Nephron progenitor cell (in vitro differentiated cells): ENCODE measurements around the gene FGF18.
A peak's percentile ranks its signal among the peaks of the same experiment; 100 is the strongest.
"Not testable (repeated sequence)": the region's sequence is repeated elsewhere in the genome, so short reads cannot be mapped to it uniquely, and the experiment has no call there.

Experiments
- DNase-seq: peaks from one replicate; pipeline ENCODE4 v3.0.0; 2021
- H3K27ac Mint-ChIP-seq: 2 replicates; pipeline ENCODE4 v1.8.0; 2021; ENCODE audit warnings: mild to moderate bottlenecking, moderate library complexity, mixed read lengths
- H3K27me3 Mint-ChIP-seq: 2 replicates; pipeline ENCODE4 v1.8.0; 2021; ENCODE audit warnings: mild to moderate bottlenecking, low read depth, mixed read lengths; ENCODE audit not compliant: poor library complexity
- H3K36me3 Mint-ChIP-seq: 2 replicates; pipeline ENCODE4 v1.8.0; 2021; ENCODE audit warnings: low read depth, mixed read lengths
- H3K4me1 Mint-ChIP-seq: 2 replicates; pipeline ENCODE4 v1.8.0; 2021; ENCODE audit warnings: mixed read lengths
- H3K4me3 Mint-ChIP-seq: 2 replicates; pipeline ENCODE4 v1.8.0; 2021; ENCODE audit warnings: mild to moderate bottlenecking, moderate library complexity, mixed read lengths
- H3K9me3 Mint-ChIP-seq: 2 replicates; pipeline ENCODE4 v1.8.0; 2021; ENCODE audit warnings: mild to moderate bottlenecking, moderate library complexity, mixed read lengths
- TF ChIP-seq, protein P1 (sequence below): fragments of 200-600 bp; sonication (generic); IDR thresholded peaks from 2 replicates; pipeline ENCODE4 v1.5.0; 2021; ENCODE audit warnings: antibody characterized with exemption

The FGF18 gene

DNA sequence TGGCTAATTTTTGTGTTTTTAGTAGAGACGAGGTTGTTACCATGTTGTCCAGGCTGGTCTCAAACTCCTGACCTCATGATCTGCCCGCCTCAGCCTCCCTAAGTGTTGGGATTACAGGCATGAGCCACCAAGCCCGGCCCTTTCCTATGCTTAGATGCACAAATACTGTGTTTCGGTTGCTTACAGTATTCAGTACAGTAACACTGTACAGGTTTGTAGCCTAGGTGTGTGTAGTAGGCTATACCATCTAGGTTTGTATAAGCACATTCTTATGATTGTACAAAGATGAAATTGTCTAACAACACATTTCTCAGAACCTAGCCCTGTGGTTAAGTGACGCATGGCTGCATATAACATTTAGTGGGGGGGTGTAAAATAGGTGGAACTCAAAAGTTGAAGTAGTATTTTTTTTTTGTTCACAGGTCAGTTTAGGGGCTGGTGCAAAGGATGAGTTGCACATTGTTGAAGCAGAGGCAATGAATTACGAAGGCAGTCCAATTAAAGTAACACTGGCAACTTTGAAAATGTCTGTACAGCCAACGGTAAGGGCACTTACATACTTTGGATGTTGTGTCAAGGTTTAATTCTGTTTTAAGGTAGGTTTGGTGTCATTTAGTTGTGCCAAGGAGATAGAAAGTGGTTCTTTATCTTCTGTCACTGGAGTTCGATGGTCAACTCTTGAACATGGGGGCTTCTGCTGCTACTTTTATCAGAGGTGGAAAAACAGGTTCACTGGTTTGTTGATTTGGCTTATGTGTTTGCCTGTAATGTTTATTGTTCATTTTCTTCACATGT lies 28.4 kb upstream of the FGF18 start:
- H3K4me3 Mint-ChIP-seq, result peak overlapping the region; percentile 98
- H3K27ac Mint-ChIP-seq, result peak overlapping the region; percentile 87
- no peaks in the 10 kb centered on the region for H3K27me3 Mint-ChIP-seq
- H3K36me3 Mint-ChIP-seq, result peaks cover 72% of the 10 kb centered on the region
- no peaks in the 10 kb centered on the region for H3K9me3 Mint-ChIP-seq
- peaks cover 54% of the 10 kb centered on the region for H3K4me1 Mint-ChIP-seq
- TF ChIP-seq, protein P1, sequence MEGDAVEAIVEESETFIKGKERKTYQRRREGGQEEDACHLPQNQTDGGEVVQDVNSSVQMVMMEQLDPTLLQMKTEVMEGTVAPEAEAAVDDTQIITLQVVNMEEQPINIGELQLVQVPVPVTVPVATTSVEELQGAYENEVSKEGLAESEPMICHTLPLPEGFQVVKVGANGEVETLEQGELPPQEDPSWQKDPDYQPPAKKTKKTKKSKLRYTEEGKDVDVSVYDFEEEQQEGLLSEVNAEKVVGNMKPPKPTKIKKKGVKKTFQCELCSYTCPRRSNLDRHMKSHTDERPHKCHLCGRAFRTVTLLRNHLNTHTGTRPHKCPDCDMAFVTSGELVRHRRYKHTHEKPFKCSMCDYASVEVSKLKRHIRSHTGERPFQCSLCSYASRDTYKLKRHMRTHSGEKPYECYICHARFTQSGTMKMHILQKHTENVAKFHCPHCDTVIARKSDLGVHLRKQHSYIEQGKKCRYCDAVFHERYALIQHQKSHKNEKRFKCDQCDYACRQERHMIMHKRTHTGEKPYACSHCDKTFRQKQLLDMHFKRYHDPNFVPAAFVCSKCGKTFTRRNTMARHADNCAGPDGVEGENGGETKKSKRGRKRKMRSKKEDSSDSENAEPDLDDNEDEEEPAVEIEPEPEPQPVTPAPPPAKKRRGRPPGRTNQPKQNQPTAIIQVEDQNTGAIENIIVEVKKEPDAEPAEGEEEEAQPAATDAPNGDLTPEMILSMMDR, result no peak
- DNase-seq, result no peak

DNA sequence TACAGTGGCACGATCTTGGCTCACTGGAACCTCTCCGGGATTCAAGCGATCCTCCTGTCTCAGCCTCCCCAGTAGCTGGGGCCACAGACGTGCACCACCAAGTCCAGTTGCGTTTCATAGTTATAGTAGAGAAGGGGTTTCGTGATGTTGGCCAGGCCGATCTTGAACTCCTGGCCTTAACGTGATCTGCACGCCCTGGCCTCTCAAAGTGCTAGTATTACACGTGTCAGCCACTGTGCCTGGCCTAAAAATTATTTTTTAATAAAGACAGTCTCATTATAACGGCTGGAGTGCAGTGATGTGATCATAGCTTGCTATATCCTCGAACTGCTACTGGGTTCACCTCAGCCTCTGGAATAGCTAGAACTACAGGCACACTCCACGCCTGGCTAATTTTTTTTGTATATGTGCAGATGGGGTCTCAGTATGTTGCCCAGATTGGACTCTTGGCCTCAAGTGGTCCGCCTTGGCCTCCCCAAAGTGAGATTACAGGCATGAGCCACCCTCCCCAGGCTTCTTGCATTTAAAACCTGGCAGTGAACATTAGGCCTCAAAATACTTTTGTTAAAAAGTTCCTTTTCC lies 27.4 kb upstream of the FGF18 start:
- DNase-seq, result no peak
- peaks cover 82% of the 10 kb centered on the region for H3K36me3 Mint-ChIP-seq
- H3K9me3 Mint-ChIP-seq, result no peaks in the 10 kb centered on the region
- H3K27me3 Mint-ChIP-seq, result no peaks in the 10 kb centered on the region
- peak overlapping the region; percentile 30 for H3K27ac Mint-ChIP-seq
- TF ChIP-seq, protein P1, result no peak
- no peak overlapping the region for H3K4me3 Mint-ChIP-seq
- peaks cover 49% of the 10 kb centered on the region for H3K4me1 Mint-ChIP-seq

DNA sequence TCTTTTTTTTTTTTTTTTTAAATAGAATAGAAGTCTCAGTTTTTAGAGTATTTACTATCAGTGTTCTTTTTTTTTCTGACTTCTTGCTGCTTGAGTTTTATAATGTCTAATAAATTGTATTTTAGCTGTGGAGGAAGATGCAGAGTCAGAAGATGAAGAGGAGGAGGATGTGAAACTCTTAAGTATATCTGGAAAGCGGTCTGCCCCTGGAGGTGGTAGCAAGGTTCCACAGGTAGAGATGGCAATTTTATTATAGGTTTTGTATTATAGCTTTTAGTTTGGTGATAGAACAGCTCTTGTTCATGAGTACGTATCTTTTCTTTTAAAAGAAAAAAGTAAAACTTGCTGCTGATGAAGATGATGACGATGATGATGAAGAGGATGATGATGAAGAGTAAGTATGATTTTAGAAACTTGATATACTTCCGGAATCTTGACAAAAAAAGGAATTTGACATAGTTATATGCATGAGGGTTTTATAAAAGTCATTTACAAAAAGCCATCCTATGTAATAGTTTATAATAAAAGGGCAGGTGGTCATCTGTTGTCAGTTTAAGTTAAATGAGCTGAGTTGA lies 26.8 kb upstream of the FGF18 start:
- no peaks in the 10 kb centered on the region for H3K9me3 Mint-ChIP-seq
- H3K4me1 Mint-ChIP-seq, result peaks cover 46% of the 10 kb centered on the region
- no peak for DNase-seq
- H3K4me3 Mint-ChIP-seq, result peak overlapping the region; percentile 17
- peak overlapping the region; percentile 30 for H3K27ac Mint-ChIP-seq
- peaks cover 4% of the 10 kb centered on the region for H3K27me3 Mint-ChIP-seq
- TF ChIP-seq, protein P1, result no peak
- peaks cover 88% of the 10 kb centered on the region for H3K36me3 Mint-ChIP-seq

DNA sequence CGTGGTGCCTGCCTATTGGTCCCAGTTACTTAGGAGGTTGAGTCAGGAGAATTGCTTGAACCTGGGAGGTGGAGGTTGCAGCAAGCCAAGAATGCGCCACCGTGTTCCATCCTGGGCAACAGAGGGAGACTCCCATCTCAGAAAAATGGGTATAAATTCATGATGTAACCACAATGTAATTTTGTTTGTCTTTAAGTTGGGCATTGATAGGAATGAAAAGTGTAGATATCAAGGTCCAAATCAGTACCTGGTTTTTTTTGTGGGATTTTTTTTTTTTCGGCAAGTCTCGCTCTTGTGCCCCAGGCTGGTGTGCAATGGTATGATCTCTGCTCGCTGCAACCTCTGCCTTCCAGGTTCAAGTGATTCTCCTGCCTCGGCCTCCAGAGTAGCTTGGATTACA lies 24.4 kb upstream of the FGF18 start:
- H3K27me3 Mint-ChIP-seq, result peaks cover 5% of the 10 kb centered on the region
- TF ChIP-seq, protein P1, result no peak
- H3K4me1 Mint-ChIP-seq, result peaks cover 29% of the 10 kb centered on the region
- H3K4me3 Mint-ChIP-seq, result no peak overlapping the region
- peaks cover 97% of the 10 kb centered on the region for H3K36me3 Mint-ChIP-seq
- DNase-seq, result no peak
- peaks cover 17% of the 10 kb centered on the region for H3K9me3 Mint-ChIP-seq
- H3K27ac Mint-ChIP-seq, result no peak overlapping the region

DNA sequence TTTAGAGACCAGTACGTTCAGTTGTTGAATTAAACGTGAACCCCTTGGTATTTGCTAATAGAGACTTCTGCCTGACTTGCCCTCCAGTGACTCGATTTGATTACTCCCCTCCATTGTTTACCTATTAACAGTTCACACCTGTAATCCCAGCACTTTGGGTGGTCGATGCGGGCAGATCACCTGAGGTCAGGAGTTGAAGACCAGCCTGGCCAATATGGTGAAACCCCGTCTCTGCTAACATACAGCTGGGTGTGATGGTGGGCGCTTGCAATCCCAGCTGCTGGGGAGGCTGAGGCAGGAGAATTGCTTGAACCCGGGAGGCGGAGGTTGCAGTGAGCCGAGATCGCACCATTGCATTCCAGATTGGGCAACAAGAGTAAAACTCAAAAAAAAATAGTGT lies 22.9 kb upstream of the FGF18 start:
- not testable (repeated sequence) for DNase-seq, H3K4me3 Mint-ChIP-seq, H3K27me3 Mint-ChIP-seq, H3K27ac Mint-ChIP-seq
- Mint-ChIP-seq H3K9me3 (peaks cover 32% of the 10 kb centered on the region), H3K36me3 (peaks cover 100% of the 10 kb centered on the region), H3K4me1 (peaks cover 14% of the 10 kb centered on the region)

DNA sequence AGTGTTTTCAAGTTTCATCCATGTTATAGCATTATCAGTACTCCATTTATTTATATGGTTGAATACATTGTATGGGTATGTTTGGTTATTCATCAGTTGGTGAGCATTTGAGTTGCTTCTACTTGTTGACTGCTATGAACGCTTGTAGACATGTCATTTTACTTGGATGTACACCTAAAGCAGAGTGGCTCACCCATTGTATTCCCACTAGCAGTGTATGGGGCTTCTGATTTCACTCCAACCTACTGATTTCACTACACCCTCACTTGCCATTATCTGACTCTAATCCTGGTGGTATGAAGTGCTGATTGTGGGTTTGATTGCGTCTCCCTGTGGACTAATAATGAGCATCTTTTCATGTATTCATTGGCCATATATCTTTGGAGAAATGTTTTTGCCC lies 22.3 kb upstream of the FGF18 start:
- Mint-ChIP-seq H3K27ac (no peak overlapping the region), H3K36me3 (peaks cover 100% of the 10 kb centered on the region), H3K4me3 (no peak overlapping the region), H3K9me3 (peaks cover 37% of the 10 kb centered on the region), H3K27me3 (peaks cover 9% of the 10 kb centered on the region), H3K4me1 (peaks cover 9% of the 10 kb centered on the region)
- DNase-seq, result no peak
- TF ChIP-seq, protein P1, result no peak
